CD4-positive, alpha-beta T cell treated with Interleukin-6 at 100 ng/mL for 8 hours (primary cell): ENCODE data around the gene DDX51.

Experiments
- DNase-seq: peaks from one replicate; pipeline ENCODE4 v3.0.0-alpha.2; 2020; ENCODE audit warnings: mixed read lengths, low spot score

The DDX51 gene, protein sequence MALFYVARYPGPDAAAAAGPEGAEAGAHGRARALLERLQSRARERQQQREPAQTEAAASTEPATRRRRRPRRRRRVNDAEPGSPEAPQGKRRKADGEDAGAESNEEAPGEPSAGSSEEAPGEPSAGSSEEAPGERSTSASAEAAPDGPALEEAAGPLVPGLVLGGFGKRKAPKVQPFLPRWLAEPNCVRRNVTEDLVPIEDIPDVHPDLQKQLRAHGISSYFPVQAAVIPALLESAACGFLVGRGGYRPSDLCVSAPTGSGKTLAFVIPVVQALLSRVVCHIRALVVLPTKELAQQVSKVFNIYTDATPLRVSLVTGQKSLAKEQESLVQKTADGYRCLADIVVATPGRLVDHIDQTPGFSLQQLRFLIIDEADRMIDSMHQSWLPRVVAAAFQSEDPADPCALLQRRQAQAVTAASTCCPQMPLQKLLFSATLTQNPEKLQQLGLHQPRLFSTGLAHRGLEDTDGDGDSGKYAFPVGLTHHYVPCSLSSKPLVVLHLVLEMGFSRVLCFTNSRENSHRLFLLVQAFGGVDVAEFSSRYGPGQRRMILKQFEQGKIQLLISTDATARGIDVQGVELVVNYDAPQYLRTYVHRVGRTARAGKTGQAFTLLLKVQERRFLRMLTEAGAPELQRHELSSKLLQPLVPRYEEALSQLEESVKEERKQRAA

DNA sequence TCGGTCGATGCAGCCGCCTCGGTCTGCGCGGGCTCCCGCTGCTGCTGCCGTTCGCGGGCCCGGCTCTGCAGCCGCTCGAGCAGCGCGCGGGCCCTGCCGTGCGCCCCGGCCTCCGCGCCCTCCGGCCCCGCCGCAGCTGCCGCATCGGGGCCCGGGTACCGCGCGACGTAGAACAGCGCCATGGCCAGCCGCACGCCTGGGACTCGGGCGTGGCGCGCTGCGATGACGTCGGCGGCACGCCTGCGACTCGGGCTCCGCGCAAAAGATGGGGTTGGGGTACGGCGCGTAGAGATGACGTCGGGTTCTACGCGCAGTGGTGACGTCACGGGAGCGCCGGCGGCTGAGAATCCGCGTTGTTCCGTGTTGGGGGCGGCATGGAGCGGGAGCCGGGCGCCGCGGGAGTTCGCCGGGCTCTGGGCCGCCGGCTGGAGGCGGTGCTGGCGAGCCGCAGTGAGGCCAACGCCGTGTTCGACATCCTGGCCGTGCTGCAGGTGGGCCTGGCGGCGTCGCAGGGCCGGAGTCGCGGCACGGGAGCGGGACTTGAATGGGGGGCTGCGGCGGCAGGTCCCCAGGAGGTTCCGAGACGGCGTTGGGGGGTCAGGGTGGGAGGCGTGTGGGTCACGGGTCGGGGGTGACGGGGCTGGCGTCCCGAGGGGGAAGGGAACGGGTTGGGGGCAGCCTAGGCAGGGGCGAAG lies at the start of gene DDX51, which contains the start of gene NOC4L:
Gene DDX51, minus strand, starts transcription at position 205 of the 695 bp plus-strand sequence. Its CDS starts 23 bp downstream, at position 182.
Gene NOC4L, plus strand, starts transcription at position 343 of the 695 bp plus-strand sequence. Its CDS starts 32 bp downstream, at position 375.
- DNase-seq = peak; percentile 91

DNA sequence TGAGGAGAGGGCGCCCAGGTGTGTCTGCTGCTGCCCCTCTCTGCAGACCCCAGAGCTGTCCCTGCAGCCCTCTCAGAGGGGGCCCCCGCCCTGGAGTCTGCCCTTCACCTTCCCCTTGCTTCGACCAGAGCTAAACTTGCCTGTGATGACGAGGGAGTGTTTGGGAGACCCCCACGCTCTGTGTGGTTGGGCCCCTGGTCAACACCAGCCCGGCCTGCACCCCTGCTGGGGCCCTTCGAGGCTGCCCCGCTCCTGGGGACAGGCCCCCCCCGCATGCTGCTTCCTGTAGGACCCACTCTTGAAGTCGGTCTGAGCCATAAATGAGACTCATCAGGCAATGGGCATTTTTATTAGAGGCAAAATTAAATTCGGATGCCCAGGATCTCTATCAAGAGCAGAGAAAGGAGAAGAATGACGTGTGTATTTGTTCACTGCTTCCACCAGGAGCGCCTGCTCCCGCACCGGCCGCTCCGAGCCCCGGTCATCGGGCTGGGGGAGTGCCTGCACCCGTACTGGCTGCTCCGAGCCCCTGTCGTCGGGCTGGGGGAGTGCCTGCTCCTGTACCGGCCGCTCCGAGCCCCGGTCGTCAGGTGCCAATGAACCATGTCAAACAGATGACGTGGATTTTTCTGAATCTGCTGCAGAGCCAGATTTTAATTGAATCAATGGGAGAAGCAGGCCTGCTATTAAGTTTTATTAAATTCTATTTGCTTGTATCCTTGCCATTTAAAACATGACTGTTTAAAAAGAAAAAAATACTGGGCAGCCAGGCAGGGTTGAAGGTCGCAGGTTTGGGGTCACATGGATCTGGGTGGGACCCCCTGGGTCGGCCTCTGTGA lies 47.8 kb upstream of the DDX51 start:
- no peak for DNase-seq

DNA sequence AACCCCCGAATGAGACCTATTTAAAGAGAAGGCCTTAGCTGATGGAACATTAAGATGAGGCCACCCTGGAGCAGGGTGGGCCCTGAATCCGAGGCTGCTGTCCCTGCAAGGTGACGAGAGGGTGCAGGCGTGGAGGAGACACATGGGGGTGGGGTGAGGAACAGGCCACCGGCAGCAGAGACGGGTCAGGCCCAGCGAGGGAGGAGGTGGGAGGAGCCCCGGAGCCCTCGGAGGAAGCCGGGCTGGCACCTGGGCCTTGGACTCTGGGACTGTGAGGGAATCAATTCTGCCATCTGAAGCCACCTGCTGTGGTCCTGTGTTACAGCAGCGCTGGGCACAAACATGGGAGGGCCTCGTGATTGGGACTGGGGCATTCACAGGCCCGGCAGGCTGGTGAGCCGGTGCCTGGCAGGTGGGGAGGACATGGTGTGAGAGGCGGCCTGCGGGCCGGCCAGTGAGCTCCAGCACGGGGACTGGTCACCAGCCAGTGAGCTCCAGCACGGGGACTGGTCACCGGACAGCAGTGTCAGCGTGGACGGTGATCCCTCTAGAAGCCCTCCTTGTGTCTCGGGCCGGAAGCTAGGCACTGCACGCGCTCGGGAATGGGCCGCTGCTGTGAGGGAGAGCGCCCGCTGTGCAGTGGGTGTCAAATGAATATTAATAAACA lies 46.8 kb upstream of the DDX51 start:
- DNase-seq = no peak

DNA sequence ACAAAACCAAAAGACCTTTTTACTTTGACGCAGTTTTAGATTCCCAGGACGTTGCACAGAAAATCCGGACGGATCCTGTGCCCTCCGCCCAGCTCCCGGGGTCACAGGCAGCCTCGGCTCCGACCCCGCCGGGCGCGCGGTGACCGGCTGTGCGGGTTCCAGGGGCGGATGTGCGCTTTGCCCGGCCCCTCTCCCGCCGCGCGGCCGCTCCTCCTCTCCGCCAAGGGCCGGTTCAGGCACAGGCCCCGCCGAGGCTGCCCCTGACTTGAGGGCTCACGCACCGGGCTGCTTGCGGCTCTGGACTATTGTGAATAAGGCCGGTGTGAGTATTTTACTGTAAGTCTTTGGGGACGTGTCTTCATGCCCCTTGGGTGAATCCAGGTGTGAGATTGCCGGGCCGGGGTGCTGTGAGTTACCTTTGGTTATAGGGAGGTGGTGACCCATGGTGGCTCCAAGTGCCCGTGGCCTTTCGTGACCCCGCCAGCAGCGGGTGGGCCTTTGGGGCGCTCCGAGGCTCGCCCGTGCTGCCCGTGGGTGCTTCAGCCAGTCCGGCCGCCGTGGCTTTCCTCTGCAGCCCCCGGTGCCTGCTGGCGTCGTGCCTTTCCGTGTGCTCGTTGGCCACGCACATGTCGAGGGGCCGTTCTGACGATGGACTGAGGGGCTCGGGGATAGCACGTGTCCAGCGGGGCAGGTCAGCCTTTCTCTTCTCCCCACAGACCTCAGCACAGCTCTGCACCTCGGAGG lies 46.1 kb upstream of the DDX51 start:
- DNase-seq = no peak

DNA sequence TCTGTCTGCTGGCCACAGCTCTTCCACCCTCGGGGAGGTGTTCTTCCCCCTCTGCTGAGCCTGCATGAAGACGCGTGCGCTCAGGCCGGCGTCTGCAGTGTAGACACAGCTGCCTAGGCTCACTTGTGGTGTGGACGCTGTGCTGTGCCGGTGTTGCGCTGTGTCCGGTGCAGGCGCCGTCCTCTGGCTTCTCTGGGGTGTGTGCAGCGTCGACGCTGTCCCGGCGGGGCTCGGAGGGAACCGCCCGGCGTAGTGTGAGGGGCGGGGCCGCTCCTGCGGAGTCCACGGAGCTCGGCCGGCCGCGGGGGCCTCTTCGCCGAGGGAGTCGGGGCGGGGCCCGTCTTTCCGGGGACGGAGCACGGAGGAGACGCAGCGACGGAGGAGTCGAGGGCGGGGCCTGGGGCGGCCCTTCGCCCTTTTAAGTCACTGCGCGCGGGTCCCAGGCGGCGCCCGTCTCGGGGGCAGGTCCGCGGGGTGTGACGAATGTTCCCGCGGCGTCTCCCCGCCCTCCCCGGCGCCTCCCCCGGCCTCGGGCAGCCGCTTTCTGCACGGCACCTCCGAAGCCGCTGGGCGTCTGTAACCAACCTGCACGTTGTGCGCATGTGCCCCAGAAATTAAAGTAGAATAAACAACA lies 45.4 kb upstream of the DDX51 start:
- DNase-seq = peak; percentile 97

DNA sequence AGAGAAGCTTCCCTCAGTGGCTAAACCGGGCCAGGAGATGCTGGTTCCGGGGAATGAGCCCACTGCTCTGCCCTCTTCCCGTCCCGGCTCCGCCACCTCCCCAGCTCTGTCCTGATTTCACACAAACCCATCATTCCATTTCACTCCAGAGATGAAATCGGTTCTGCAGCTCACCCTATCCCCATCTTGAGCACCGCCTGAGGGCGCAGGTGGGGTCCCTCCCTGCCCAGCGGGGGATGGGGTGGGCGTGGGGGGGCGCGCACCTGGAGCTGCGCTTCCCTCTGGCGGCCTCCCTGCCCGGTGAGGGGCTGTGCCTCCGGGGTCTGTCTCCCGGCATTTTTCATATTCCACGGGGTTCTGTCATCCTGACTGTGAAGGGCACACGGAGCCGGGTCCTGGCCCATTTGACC lies 44.8 kb upstream of the DDX51 start:
- no peak for DNase-seq

DNA sequence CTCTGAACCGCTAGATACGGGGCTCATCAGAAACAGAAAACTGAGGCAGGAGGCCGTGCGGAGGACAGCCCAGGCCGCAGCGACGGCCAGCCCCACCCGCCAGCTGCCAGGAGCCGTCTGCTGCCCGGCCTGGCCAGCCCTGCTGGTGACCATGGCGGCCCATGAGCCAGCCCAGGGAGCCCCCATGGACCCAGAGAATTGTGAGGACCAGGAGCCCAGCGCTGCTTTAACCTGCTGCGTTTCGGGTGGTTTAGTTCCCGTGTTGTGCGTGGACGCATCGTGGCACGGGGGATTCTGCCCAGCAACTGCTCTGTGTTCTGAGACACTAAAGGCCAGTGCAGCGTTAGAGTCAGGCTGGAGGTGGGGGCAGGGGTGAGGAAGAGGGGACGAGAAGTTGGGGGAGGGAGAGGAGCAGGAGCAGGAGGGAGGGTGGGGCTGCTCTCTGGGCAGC lies 44.4 kb upstream of the DDX51 start:
- no peak for DNase-seq

DNA sequence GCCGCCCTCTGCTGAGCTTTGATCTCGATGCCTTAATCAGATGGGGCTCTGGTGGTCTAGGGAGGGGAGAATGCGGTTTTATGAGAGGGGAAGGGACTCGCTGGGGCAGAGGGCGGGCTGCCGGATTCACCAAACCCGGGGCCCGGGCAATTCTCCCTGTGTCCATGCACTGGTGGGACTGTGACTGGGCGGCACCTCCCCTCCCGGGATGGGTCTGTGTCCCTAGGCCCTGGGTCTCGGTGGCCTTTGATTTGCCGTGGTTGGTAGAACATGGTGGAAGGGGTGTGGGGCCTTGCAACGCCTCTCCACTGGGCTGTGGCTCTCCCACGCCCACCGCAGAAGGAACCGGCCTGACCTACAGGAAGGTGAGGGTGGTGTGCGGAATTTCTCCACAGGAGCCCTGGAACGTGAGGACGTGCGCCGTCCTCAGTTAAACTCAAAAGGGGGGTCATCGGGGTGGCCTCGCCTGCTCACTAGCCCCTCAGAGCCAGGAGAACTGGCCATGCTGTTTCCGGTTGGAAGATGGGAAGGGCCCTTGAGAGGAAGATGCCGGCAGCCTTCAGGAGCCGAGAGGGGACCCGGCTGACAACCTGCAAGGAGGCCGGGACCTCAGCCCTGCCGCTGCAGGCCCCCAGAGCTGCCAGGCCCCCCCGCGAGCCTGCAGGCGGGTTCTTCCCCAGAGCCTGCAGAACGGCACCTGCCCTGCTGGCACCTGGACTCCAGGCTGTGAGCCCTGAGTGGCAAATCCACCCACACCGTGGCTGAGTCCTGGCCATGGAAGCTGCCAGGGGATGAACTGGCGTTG lies 43.7 kb upstream of the DDX51 start:
- DNase-seq = no peak

DNA sequence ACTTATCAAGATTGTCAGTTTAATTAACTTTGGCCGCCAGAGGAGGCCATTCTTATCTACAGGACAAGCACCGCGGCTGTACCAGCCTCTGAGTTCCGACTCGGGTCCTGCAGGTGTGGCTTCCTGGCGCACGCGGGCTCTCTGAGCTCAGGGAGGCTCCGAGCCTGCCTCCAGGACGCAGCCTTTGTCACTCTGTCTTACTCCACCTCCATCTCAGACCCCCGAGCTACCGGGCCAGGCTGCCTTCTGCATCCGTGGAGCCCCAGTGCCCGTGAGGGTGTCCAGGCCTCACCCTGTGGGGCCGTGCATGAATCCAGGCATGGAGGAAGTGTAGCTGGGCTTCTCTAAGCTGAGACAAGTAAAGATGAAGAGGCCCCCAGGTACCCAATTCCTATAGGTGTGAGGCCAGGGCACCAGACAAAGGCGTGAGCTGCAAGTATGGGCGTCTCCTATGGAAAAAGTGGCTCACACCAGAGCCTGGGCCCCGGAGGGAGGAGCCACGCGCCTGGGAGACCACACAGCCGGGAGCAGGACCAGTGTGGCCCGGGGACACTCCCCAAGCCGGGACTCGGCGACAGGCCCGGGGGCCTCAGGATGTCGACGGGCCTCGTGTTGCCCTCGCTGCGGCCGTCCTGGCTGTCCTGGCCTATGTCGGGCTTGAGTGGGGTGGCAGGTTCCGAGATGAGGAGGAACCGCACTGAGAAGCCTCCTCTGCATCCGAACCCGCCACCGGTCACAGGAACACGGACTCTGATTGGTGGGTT lies 42.9 kb upstream of the DDX51 start:
- DNase-seq = peak; percentile 13

DNA sequence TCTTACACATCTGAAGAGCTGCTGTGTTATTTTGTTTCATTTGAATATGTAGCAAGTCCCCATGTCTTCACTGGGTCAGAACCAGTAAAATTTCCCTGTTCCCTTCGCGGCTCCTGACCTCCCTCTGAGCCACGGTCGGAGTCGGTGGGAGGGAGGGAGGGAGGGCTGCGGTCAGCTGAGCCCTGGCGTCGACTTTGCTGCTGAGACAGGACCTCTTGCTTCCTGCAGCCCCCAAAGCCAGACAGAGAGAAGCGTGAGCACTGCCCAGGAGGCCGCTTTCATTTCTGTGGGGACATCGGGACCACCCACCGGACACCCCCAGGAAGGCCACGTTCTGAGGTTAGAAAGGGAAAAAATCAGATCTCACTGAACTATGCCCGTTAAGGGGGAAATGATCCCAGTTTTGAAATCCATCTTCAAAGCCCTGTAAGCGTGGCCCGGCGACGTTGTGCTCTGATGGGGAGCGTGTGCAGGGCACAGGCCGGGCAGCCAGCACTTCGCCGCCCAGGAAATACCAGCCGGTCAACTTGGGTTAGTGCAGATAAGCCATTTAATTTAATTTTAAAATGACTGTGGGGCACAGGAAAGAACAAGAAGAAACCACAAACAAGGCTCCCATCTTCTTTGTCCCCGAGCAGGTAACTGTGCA lies 42.2 kb upstream of the DDX51 start:
- peak; percentile 12 for DNase-seq

DNA sequence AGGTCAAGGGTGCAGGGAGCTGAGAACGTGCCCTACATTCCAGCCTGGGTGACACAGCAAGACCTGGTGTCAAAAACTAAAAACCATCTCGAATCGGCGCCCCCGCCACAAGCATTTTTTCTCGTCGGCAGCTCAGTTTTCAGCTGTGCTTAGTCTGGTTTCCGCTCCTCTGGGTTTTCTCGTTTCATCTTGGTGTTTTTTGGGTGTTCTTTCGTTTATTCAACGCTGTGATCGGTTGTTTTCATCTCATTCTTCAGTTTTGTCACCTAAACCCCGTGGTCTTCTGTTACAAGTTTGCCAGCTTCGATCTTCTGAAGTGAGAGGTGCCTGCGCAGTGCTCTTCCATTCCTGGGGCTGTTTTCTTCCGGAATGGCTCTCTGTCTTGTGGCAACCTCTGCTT lies 41.6 kb upstream of the DDX51 start:
- DNase-seq = peak; percentile 66

DNA sequence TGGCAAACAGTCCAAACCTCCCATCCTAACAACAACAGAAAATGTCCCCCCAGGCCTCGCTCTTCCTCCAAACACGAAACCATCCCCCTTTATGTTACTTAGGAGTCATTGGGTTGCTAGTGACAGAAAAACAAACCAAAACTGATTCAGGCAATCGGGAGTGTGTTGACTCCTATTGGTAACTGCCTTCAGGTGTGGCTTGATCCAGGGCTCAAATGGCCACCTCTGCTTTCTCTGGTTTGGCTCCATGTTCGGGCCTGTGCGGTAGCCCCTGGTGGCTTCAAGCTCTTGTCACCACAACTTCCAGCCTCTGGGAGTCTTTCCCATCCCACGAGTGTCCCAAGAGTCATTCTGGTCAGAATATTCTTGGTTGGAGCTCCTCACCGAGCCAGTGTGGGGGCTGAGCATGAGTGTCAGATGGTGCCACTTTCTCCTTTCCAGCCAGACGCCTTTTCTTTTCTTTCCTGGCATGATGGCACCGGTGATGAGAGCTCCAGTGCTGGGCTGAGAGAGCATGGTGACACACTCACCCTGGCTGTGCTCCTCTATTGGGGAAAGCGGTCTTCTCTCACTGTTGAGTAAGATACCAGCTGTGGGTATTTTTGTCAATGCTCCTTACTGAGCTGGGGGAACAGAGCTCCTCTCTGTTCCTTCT lies 38.7 kb upstream of the DDX51 start:
- no peak for DNase-seq

DNA sequence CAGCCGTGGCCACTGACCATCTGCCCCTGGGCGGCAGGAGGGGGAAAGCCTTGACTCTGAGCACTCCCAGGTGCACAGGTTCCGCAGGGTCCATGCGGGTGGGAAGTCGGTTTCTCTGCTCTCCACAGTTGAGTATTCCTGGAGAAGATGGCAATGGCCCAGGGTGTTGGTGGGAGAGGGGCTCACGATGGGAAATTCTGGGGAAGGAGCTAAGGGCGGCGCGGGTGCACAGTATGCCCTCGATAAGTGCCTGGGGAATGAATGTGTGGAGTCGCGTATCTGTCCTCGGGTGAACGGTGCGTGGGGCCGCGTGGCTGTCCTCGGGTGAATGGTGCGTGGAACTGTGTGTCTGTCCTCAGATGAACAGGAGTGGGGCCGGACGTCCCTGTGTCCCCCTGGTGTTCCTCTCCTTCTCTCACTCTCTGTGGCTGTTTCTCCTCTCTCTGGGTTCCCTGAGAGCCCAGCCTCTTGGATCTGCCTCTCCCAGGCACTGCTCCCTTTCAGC lies 38.1 kb upstream of the DDX51 start:
- no peak for DNase-seq

DNA sequence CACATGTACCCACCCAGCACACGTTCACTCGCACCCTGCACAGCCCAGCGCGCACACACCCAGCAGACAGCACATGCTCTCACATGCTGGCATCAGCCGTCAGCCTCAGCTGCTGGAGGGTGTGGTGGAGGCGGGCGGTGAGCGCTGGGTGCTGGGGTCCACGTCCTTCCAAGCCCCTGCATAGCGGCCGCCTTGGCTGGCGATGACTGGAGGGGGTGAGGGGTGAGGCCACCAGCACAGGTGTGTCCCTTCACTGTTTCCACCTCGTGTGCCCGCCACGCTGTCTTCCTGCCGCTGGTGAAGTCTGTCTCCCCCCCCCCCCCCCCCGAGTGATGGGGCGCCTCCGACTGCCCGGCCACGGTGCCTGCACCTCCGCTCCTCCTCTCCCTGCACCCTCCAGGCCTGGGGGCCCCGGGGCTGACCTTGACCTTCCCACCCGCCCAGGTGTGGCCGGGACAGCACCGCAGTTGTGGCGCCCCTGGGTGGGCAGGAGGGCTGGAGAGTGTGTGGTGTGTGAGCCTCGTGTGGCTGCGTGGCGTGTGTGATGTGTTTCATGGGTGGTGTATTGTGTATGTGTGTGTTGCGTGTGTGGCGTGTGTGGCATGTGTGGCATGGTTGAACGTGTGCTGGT lies 37.6 kb upstream of the DDX51 start:
- DNase-seq = no peak

DNA sequence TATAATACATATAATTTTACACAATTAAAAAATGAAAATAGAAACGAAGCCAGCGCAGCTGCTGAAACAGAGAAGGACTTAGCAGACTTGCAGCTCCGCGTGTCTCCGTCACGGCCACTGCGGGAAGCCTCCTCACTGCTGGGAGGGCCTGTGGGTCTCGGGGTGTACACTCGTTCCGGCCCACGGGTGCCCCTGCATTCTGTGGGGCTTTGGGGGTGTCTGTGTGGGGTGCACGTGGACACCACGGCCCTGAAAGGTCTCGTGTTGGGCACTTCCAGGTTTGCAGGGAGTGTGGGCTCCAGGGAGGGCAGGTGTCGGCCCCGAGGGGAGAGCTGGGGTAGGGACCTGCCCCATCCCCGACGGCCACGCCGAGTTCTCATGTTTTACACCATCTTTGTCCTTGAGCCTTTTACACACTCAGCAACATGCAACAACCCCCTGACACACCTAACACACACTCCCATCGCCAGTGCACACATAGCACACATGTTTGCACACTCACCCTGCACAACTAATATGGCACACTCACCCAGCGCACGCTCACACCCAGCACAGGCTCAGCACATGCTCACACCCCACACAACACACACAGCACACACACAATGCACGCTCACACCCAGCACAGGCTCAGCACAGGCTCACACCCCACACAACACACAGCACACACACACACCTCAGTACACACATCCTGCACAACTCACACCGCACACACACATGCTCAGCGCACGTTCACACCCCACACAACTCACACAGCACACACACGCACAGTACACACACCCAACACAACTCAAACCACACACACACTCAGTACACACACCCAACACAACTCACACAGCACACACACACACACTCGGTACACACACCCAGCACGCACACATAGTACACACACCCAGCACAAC lies 36.8 kb upstream of the DDX51 start:
- DNase-seq = no peak
